ENCODE measurements around the gene PRKG2. TPM values are rescaled to one million over a fixed set of nuclear protein-coding genes. Genes with fewer than 3 reads are reported as not detected.

Gene PRKG2
- total RNA-seq, 4 donors from 2014 or later = 0.44 to 4.1 (median 1.1) TPM

- TF ChIP-seq, protein P1, sequence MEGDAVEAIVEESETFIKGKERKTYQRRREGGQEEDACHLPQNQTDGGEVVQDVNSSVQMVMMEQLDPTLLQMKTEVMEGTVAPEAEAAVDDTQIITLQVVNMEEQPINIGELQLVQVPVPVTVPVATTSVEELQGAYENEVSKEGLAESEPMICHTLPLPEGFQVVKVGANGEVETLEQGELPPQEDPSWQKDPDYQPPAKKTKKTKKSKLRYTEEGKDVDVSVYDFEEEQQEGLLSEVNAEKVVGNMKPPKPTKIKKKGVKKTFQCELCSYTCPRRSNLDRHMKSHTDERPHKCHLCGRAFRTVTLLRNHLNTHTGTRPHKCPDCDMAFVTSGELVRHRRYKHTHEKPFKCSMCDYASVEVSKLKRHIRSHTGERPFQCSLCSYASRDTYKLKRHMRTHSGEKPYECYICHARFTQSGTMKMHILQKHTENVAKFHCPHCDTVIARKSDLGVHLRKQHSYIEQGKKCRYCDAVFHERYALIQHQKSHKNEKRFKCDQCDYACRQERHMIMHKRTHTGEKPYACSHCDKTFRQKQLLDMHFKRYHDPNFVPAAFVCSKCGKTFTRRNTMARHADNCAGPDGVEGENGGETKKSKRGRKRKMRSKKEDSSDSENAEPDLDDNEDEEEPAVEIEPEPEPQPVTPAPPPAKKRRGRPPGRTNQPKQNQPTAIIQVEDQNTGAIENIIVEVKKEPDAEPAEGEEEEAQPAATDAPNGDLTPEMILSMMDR (IDR thresholded peaks at IDR 0.05; ENCODE audit: low read depth) = no peak
Observed at GRCh38 chr4:81227968-81228367, 12.9 kb upstream of the PRKG2 start.

- TF ChIP-seq, protein P1 (IDR thresholded peaks at IDR 0.05; ENCODE audit: low read depth) = no peak
Observed at GRCh38 chr4:81227138-81227537, 12.1 kb upstream of the PRKG2 start.

DNA sequence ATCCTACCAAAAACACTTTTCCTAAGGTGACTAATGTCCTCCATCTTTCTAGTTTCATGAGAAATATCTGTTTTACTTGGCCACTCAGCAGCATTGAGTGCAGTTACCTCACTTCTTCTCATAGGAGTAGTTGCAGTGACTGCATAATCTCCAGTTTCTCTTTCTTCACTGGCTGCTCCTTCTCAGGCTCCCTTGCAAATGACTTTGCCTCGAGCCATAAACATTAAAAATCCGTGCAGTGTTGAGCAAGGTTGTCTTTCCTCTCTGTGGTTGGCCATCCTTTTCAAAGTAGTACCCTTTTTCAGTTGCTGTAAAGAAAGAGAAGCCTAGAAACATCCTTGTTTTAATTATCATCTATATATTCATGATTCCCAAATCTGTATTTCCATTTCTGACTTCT, 10.2 kb upstream of the PRKG2 start:
- TF ChIP-seq, protein P1 (IDR thresholded peaks at IDR 0.05; ENCODE audit: low read depth) = no peak

DNA sequence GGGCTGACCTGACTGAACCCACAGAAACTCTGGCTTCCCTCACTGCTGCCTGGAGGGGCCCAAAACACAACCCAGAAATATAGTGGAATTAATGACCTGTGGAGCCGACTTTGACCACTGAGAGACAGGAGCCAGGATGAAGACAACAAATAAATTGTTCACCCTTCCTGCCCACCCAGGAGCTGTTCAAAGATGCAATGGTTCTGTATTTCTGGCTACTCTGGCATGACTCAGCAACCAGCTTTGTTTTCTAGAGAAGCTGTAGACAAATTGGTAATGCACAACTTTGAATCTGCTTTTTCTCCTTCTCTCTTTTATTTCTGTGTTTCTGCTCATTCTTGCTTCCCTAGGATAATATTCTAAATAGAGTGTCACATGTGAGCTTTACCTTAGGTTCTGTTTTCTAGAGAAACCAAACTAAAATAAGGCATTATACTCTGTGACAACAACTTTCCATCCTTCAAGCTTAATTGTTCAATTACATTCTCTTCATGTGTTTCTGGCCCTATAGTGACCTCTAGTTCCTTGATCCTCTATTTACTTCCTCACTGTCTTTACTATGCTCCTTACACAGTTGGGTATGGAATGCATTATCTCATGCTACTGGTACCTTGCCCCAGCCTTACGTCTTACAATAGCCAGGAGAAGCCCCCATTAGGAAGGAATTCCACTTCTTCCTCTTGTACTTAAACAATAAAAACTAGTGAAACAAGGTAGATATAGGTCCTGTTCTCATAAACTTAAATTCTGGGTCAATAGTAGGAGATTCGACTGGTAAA, 6.5 kb upstream of the PRKG2 start:
- TF ChIP-seq, protein P1 (IDR thresholded peaks at IDR 0.05; ENCODE audit: low read depth) = no peak

DNA sequence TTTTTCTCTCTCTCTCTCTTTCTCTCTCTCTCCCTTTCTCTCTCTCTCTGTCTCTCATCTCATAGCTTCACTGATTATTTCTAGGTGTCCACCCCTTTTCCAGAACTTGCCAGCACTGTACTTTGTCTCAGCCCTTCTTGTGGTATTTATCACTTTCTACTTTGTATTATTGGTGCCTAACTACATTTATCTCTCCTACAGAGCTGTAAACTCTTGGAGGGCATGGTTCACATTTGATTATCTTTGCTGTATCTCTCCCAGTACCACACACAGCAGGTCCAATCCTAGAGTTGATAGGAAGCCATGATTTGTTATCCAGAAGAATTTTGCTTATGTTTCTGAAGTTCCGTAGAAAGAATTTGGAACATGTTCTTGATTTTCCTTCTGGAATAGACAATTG, 5.2 kb upstream of the PRKG2 start:
- TF ChIP-seq, protein P1 (IDR thresholded peaks at IDR 0.05; ENCODE audit: low read depth) = no peak

GRCh38 chr4:81218206-81218605, 3.2 kb upstream of the PRKG2 start:
- TF ChIP-seq, protein P1 (IDR thresholded peaks at IDR 0.05; ENCODE audit: low read depth) = no peak

DNA sequence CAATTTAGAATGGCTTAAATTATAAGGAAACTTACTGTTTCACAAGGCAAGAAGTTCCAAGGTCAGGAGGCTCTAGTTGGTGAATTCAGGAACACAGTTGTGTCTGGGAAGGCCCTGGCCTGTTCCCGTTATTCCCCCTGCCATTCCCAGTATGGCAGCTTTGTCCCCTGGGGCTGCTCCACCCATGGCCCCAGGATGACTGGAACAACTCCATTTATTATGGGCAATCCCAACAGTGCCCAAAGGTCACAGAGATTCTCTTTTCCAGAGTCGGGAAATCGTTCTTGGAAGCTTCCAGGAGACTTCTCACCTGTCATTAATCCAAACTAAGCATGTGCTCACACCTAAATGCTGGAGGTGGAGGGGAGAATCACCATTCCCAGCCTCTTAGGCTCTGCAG, 2.8 kb upstream of the PRKG2 start:
- TF ChIP-seq, protein P1 (IDR thresholded peaks at IDR 0.05; ENCODE audit: low read depth) = no peak
